ENCODE data around the gene USP35. TPM values are rescaled to one million over a fixed set of nuclear protein-coding genes. Genes with fewer than 3 reads are reported as not detected.

Gene USP35
- total RNA-seq, 1 experiment from 2014 or later = 10.6 TPM

DNA sequence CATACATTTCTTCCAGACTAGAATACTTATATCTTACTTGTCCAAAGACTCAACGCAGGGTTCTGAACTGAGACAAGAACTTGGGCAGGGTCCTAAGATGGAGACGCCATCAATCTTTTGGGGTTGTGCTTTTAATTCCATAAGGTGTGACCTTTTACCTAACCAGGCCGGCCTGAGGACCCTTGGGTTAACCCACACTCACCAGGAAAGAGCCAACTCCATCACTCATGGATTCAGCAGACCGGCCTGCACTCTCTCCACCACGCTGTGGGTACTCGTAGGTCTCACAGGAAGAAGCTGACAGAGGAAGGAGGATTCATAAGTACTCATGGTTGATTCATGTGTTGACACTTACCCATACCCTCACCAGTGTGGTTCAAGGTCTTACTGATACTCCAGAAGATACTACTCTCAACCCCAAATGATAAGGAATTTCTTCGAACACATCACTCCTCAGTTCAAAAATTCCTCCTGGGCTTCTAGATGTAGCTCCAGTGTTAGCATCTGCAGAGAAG, 36.2 kb downstream of the USP35 start:
- CTCF ChIA-PET = no interaction called here
- Mint-ChIP-seq H3K36me3 (peaks cover 14% of the 10 kb centered on the region), H3K9me3 (no peaks in the 10 kb centered on the region), H3K4me3 (no peak overlapping the region), H3K27me3 (ENCODE audit: low read depth) (no peaks in the 10 kb centered on the region), H3K27ac (no peak overlapping the region), H3K4me1 (no peaks in the 10 kb centered on the region)
- TF ChIP-seq JUN (CRISPR knock-in tag; IDR thresholded peaks at IDR 0.05) (no peak), PRRX2 (CRISPR knock-in tag; IDR thresholded peaks at IDR 0.05) (no peak), SMAD4 (CRISPR knock-in tag; IDR thresholded peaks at IDR 0.05) (no peak), FOXP1 (CRISPR knock-in tag; IDR thresholded peaks at IDR 0.05; ENCODE audit: borderline replicate concordance) (no peak), NFATC4 (CRISPR knock-in tag; IDR thresholded peaks at IDR 0.05) (no peak)
- TF ChIP-seq, protein P1, sequence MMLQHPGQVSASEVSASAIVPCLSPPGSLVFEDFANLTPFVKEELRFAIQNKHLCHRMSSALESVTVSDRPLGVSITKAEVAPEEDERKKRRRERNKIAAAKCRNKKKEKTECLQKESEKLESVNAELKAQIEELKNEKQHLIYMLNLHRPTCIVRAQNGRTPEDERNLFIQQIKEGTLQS (CRISPR knock-in tag; conservative IDR thresholded peaks at IDR 0.05) = no peak
- POLR2A ChIA-PET = no interaction called here
- no peak for DNase-seq (ENCODE audit: low spot score)
- no peak for ATAC-seq

DNA sequence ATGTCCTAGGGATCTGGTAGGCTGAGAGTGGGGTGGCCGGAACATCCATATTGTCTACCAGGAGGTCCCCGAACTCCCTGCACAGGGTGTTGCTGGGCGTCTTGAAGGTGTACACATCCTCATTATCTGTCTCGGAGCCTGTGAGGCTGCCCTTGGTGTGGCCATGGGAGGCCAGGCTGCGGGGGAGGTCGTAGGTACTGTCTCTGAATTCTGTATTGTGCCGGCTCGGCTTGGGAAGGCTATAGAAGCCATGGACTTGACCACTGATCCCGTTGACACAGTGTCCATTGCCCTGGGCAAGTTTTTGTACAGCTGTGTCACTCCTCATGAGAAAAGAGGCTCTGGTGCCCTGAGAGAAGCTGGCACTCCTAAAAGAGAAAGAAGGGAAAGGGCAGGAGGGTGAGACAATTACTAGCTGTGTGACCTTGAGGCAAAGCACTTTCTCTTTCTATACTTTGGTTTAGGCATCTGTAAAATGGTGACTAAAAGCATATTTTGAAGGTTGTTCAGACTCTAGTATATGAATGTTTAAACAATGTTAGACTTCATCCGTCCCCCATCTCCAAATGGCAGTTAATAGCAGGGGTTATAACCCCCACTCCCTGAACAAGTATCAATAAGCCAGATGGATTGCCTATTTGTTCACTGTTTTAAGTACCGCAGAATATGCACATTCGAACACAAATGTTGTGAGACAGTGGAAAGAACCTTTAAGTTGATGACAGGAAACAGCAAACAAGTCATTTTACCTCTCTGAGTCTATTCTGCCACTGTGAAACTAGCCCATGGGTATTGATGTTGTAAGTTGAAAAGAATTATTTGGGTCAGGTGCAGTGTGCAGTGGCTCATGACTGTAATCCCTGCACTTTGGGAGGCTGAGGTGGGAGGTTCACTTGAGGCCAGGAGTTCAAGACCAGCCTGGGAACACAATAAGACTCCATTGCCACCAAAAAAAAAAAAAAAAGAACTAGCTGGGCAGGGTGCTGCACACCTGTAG, 38.3 kb downstream of the USP35 start:
- Mint-ChIP-seq H3K27me3 (ENCODE audit: low read depth) (no peaks in the 10 kb centered on the region), H3K9me3 (no peaks in the 10 kb centered on the region), H3K36me3 (peaks cover 6% of the 10 kb centered on the region; the same call in 1 of the 2 replicates), H3K27ac (no peak overlapping the region), H3K4me3 (no peak overlapping the region), H3K4me1 (no peaks in the 10 kb centered on the region)
- no peak for TF ChIP-seq ZNF138 (CRISPR knock-in tag; conservative IDR thresholded peaks at IDR 0.05)
- TF ChIP-seq, protein P2, sequence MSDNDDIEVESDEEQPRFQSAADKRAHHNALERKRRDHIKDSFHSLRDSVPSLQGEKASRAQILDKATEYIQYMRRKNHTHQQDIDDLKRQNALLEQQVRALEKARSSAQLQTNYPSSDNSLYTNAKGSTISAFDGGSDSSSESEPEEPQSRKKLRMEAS (CRISPR knock-in tag; IDR thresholded peaks at IDR 0.05) = no peak
- TF ChIP-seq, protein P3, sequence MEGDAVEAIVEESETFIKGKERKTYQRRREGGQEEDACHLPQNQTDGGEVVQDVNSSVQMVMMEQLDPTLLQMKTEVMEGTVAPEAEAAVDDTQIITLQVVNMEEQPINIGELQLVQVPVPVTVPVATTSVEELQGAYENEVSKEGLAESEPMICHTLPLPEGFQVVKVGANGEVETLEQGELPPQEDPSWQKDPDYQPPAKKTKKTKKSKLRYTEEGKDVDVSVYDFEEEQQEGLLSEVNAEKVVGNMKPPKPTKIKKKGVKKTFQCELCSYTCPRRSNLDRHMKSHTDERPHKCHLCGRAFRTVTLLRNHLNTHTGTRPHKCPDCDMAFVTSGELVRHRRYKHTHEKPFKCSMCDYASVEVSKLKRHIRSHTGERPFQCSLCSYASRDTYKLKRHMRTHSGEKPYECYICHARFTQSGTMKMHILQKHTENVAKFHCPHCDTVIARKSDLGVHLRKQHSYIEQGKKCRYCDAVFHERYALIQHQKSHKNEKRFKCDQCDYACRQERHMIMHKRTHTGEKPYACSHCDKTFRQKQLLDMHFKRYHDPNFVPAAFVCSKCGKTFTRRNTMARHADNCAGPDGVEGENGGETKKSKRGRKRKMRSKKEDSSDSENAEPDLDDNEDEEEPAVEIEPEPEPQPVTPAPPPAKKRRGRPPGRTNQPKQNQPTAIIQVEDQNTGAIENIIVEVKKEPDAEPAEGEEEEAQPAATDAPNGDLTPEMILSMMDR (IDR thresholded peaks at IDR 0.05) = no peak
- TF ChIP-seq SMAD3 (CRISPR knock-in tag; IDR thresholded peaks at IDR 0.05; ENCODE audit: borderline replicate concordance) = no peak
- TF ChIP-seq, protein P4, sequence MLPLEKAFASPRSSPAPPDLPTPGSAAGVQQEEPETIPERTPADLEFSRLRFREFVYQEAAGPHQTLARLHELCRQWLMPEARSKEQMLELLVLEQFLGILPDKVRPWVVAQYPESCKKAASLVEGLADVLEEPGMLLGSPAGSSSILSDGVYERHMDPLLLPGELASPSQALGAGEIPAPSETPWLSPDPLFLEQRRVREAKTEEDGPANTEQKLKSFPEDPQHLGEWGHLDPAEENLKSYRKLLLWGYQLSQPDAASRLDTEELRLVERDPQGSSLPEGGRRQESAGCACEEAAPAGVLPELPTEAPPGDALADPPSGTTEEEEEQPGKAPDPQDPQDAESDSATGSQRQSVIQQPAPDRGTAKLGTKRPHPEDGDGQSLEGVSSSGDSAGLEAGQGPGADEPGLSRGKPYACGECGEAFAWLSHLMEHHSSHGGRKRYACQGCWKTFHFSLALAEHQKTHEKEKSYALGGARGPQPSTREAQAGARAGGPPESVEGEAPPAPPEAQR (CRISPR knock-in tag; IDR thresholded peaks at IDR 0.05) = no peak
- TF ChIP-seq NR1H2 (CRISPR knock-in tag; IDR thresholded peaks at IDR 0.05) = no peak
- TF ChIP-seq CREB1 (CRISPR knock-in tag; IDR thresholded peaks at IDR 0.05) = no peak
- no peak for TF ChIP-seq SP1 (CRISPR knock-in tag; conservative IDR thresholded peaks at IDR 0.05)
- TF ChIP-seq, protein P5, sequence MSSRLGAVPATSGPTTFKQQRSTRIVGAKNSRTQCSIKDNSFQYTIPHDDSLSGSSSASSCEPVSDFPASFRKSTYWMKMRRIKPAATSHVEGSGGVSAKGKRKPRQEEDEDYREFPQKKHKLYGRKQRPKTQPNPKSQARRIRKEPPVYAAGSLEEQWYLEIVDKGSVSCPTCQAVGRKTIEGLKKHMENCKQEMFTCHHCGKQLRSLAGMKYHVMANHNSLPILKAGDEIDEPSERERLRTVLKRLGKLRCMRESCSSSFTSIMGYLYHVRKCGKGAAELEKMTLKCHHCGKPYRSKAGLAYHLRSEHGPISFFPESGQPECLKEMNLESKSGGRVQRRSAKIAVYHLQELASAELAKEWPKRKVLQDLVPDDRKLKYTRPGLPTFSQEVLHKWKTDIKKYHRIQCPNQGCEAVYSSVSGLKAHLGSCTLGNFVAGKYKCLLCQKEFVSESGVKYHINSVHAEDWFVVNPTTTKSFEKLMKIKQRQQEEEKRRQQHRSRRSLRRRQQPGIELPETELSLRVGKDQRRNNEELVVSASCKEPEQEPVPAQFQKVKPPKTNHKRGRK (CRISPR knock-in tag; IDR thresholded peaks at IDR 0.05; ENCODE audit: borderline replicate concordance) = no peak
- no peak for TF ChIP-seq ETV6 (CRISPR knock-in tag; IDR thresholded peaks at IDR 0.05)
- TF ChIP-seq TEAD4 (CRISPR knock-in tag; IDR thresholded peaks at IDR 0.05) = no peak
- TF ChIP-seq, protein P6, sequence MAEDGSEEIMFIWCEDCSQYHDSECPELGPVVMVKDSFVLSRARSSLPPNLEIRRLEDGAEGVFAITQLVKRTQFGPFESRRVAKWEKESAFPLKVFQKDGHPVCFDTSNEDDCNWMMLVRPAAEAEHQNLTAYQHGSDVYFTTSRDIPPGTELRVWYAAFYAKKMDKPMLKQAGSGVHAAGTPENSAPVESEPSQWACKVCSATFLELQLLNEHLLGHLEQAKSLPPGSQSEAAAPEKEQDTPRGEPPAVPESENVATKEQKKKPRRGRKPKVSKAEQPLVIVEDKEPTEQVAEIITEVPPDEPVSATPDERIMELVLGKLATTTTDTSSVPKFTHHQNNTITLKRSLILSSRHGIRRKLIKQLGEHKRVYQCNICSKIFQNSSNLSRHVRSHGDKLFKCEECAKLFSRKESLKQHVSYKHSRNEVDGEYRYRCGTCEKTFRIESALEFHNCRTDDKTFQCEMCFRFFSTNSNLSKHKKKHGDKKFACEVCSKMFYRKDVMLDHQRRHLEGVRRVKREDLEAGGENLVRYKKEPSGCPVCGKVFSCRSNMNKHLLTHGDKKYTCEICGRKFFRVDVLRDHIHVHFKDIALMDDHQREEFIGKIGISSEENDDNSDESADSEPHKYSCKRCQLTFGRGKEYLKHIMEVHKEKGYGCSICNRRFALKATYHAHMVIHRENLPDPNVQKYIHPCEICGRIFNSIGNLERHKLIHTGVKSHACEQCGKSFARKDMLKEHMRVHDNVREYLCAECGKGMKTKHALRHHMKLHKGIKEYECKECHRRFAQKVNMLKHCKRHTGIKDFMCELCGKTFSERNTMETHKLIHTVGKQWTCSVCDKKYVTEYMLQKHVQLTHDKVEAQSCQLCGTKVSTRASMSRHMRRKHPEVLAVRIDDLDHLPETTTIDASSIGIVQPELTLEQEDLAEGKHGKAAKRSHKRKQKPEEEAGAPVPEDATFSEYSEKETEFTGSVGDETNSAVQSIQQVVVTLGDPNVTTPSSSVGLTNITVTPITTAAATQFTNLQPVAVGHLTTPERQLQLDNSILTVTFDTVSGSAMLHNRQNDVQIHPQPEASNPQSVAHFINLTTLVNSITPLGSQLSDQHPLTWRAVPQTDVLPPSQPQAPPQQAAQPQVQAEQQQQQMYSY (CRISPR knock-in tag; IDR thresholded peaks at IDR 0.05) = no peak
- TF ChIP-seq TP53 (CRISPR knock-in tag; IDR thresholded peaks at IDR 0.05) = no peak
- DNase-seq (ENCODE audit: low spot score) = no peak
- ChIA-PET POLR2A (interaction anchor here (0.6 kb wide), 1 partner anchor 38 kb away, joined by 6 read pairs; no protein-coding TSS in a partner anchor), CTCF (interaction anchor here (1.3 to 2.7 kb wide), 7 partner anchors 13 to 337 kb away, joined by 5 to 53 read pairs (median 10); partner anchors contain the start of genes GAB2, KCTD21 and USP35)
- ATAC-seq = no peak
